ENCODE data around the gene ZNF398.

DNA sequence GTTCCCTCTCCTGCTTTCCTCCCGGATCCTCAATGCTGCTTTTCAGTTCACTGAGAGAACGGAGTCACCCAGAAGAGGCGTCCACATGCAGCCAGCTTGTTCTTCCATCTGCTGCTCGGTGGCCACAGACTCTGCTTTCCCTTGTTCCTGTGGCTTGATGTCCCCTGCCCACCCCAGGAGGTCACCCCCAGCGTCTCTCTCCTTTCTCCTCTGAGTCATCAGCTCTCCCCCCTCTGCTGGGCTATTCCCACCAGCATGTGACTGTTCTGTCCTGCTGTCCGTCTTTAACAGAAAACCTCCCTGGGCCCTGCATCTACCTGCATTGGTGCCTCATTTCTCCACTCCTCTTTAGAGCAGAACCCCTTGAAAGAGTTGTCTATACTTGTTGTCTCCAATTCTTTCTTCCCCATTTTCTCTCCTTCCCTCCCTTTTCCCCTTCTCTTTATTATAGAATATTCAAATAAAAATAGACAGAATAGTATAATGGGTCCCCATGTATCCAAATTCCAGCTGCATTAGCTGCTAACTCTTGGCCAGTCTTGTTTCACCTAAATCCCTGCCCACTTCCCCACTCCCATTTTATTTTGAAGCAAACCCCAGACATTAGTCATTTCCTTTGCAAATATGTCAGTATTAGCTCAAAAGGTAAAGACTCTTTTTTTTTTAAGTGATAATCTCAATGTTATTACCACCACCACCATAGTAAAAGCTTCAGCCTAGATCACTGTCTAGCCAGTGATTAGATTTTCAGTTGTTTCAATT lies 52.2 kb downstream of the ZNF398 start:
- TF ChIP-seq, protein P1, sequence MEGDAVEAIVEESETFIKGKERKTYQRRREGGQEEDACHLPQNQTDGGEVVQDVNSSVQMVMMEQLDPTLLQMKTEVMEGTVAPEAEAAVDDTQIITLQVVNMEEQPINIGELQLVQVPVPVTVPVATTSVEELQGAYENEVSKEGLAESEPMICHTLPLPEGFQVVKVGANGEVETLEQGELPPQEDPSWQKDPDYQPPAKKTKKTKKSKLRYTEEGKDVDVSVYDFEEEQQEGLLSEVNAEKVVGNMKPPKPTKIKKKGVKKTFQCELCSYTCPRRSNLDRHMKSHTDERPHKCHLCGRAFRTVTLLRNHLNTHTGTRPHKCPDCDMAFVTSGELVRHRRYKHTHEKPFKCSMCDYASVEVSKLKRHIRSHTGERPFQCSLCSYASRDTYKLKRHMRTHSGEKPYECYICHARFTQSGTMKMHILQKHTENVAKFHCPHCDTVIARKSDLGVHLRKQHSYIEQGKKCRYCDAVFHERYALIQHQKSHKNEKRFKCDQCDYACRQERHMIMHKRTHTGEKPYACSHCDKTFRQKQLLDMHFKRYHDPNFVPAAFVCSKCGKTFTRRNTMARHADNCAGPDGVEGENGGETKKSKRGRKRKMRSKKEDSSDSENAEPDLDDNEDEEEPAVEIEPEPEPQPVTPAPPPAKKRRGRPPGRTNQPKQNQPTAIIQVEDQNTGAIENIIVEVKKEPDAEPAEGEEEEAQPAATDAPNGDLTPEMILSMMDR (conservative IDR thresholded peaks at IDR 0.05; ENCODE audit: low read depth, low read length) = no peak
- TF ChIP-seq EZH2 (IDR thresholded peaks at IDR 0.05; ENCODE audit: low read length, unreplicated experiment) = no peak
